Keratinocyte (primary cell): ENCODE data around the gene SUN2.

Experiments used
- CTCF ChIP-seq, 3 experiments: IDR thresholded peaks in 1 of 3; conservative IDR thresholded peaks in 1 of 3; optimal IDR thresholded peaks in 1 of 3; 2 replicates in 2 of 3; 3 replicates in 1 of 3; pipeline versions ENCODE3 to v1.5.1; 2011; ENCODE audit warnings: low read length in 3 of 3, mild to moderate bottlenecking in 3 of 3, moderate library complexity in 2 of 3, control low read depth in 1 of 3, inconsistent platforms in 1 of 3; ENCODE audit not compliant: insufficient read depth in 2 of 3; ENCODE audit errors: extremely low read depth in 1 of 3
- EZH2 ChIP-seq: IDR thresholded peaks from one replicate; pipeline ENCODE4 v1.6.1; 2012; ENCODE audit warnings: inconsistent platforms, mild to moderate bottlenecking, low read length, moderate library complexity

GRCh38 chr22:38782402-38783094 lies 26.8 kb upstream of the SUN2 start:
- TF ChIP-seq CTCF (optimal IDR thresholded peaks at IDR 0.05 in 1 of 3, IDR thresholded peaks at IDR 0.05 in 1 of 3, conservative IDR thresholded peaks at IDR 0.05 in 1 of 3; ENCODE audit: extremely low read depth in 1 of 3, insufficient read depth in 2 of 3, low read length in 3 of 3) (no peak), EZH2 (no peak)
